ENCODE measurements around the gene NOL4L.

NOL4L gene

GRCh38 chr20:32608664-32609015, 23.5 kb upstream of the NOL4L start:
- H3K27ac Mint-ChIP-seq, result no peak overlapping the region
- ATAC-seq (ENCODE audit: low read depth) (no peak), DNase-seq (ENCODE audit: low spot score in 2 of 2) (no peak)
- H3K4me1 Mint-ChIP-seq, result peaks cover 9% of the 10 kb centered on the region
- peaks cover 7% of the 10 kb centered on the region for H3K9me3 Mint-ChIP-seq
- no peak overlapping the region for H3K4me3 Mint-ChIP-seq
- H3K36me3 Mint-ChIP-seq, result peaks cover 6% of the 10 kb centered on the region
- peaks cover 14% of the 10 kb centered on the region for H3K27me3 Mint-ChIP-seq

GRCh38 chr20:32607727-32608663, 22.9 kb upstream of the NOL4L start:
- Mint-ChIP-seq H3K4me1 (peaks cover 5% of the 10 kb centered on the region), H3K36me3 (peaks cover under 1% of the 10 kb centered on the region), H3K27ac (no peak overlapping the region), H3K27me3 (peaks cover 8% of the 10 kb centered on the region), H3K9me3 (peaks cover under 1% of the 10 kb centered on the region), H3K4me3 (no peak overlapping the region)
- DNase-seq (ENCODE audit: low spot score in 2 of 2) (no peak), ATAC-seq (ENCODE audit: low read depth) (no peak)

- no peak overlapping the region for H3K27ac Mint-ChIP-seq
- H3K27me3 Mint-ChIP-seq, result peaks cover 7% of the 10 kb centered on the region
- H3K36me3 Mint-ChIP-seq, result no peaks in the 10 kb centered on the region
- H3K4me3 Mint-ChIP-seq, result no peak overlapping the region
- peaks cover 9% of the 10 kb centered on the region for H3K4me1 Mint-ChIP-seq
- ATAC-seq (ENCODE audit: low read depth) (no peak), DNase-seq (ENCODE audit: low spot score in 2 of 2) (no peak)
- no peaks in the 10 kb centered on the region for H3K9me3 Mint-ChIP-seq
Measured at GRCh38 chr20:32607324-32607723, 22.2 kb upstream of the NOL4L start.

GRCh38 chr20:32606790-32607189, 21.7 kb upstream of the NOL4L start:
- no peak overlapping the region for H3K27ac Mint-ChIP-seq
- H3K36me3 Mint-ChIP-seq, result no peaks in the 10 kb centered on the region
- H3K4me3 Mint-ChIP-seq, result no peak overlapping the region
- DNase-seq (ENCODE audit: low spot score in 2 of 2) (no peak), ATAC-seq (ENCODE audit: low read depth) (no peak)
- peaks cover 9% of the 10 kb centered on the region for H3K4me1 Mint-ChIP-seq
- no peaks in the 10 kb centered on the region for H3K9me3 Mint-ChIP-seq
- peaks cover 7% of the 10 kb centered on the region for H3K27me3 Mint-ChIP-seq

- Mint-ChIP-seq H3K27me3 (peaks cover 7% of the 10 kb centered on the region), H3K27ac (no peak overlapping the region), H3K36me3 (no peaks in the 10 kb centered on the region), H3K4me3 (no peak overlapping the region), H3K9me3 (no peaks in the 10 kb centered on the region), H3K4me1 (peaks cover 9% of the 10 kb centered on the region)
- ATAC-seq (ENCODE audit: low read depth), result no peak
- no peak for DNase-seq (ENCODE audit: low spot score in 2 of 2)
Measured at GRCh38 chr20:32606107-32606506, 21.0 kb upstream of the NOL4L start.

- Mint-ChIP-seq H3K9me3 (no peaks in the 10 kb centered on the region), H3K27ac (no peak overlapping the region), H3K4me1 (peaks cover 9% of the 10 kb centered on the region), H3K36me3 (no peaks in the 10 kb centered on the region), H3K27me3 (peaks cover 7% of the 10 kb centered on the region), H3K4me3 (no peak overlapping the region)
- ATAC-seq (ENCODE audit: low read depth) (no peak), DNase-seq (ENCODE audit: low spot score in 2 of 2) (no peak)
Measured at GRCh38 chr20:32605167-32605656, 20.1 kb upstream of the NOL4L start.

GRCh38 chr20:32603046-32603726, 18.1 kb upstream of the NOL4L start:
- peak in 1 of 2 donors; percentile 42 for DNase-seq (ENCODE audit: low spot score in 2 of 2)
- H3K4me3 Mint-ChIP-seq, result peak overlapping the region; percentile 46

GRCh38 chr20:32602273-32602672, 17.1 kb upstream of the NOL4L start:
- Mint-ChIP-seq H3K9me3 (no peaks in the 10 kb centered on the region), H3K36me3 (no peaks in the 10 kb centered on the region), H3K4me1 (peaks cover 7% of the 10 kb centered on the region), H3K27ac (no peak overlapping the region), H3K4me3 (no peak overlapping the region), H3K27me3 (no peaks in the 10 kb centered on the region)
- DNase-seq (ENCODE audit: low spot score in 2 of 2), result no peak
- no peak for ATAC-seq (ENCODE audit: low read depth)

More at GRCh38 chr20:32603046-32603726, 18.1 kb upstream of the NOL4L start:
- H3K4me1 Mint-ChIP-seq, result peaks cover 9% of the 10 kb centered on the region
- no peaks in the 10 kb centered on the region for H3K27me3 Mint-ChIP-seq
- ATAC-seq (ENCODE audit: low read depth), result peak; percentile 88
- H3K27ac Mint-ChIP-seq, result no peak overlapping the region
- H3K9me3 Mint-ChIP-seq, result no peaks in the 10 kb centered on the region
- H3K36me3 Mint-ChIP-seq, result no peaks in the 10 kb centered on the region

- no peak overlapping the region for H3K4me3 Mint-ChIP-seq
- peaks cover 7% of the 10 kb centered on the region for H3K4me1 Mint-ChIP-seq
- no peak overlapping the region for H3K27ac Mint-ChIP-seq
- DNase-seq (ENCODE audit: low spot score in 2 of 2) (no peak), ATAC-seq (ENCODE audit: low read depth) (no peak)
- no peaks in the 10 kb centered on the region for H3K9me3 Mint-ChIP-seq
- no peaks in the 10 kb centered on the region for H3K36me3 Mint-ChIP-seq
- H3K27me3 Mint-ChIP-seq, result no peaks in the 10 kb centered on the region
Measured at GRCh38 chr20:32600681-32601237, 15.6 kb upstream of the NOL4L start.

- Mint-ChIP-seq H3K4me3 (no peak overlapping the region), H3K36me3 (no peaks in the 10 kb centered on the region), H3K9me3 (no peaks in the 10 kb centered on the region), H3K27ac (no peak overlapping the region), H3K4me1 (peaks cover 7% of the 10 kb centered on the region), H3K27me3 (no peaks in the 10 kb centered on the region)
- ATAC-seq (ENCODE audit: low read depth) (no peak), DNase-seq (ENCODE audit: low spot score in 2 of 2) (no peak)
Measured at GRCh38 chr20:32599783-32600340, 14.7 kb upstream of the NOL4L start.

GRCh38 chr20:32598606-32599005, 13.5 kb upstream of the NOL4L start:
- ATAC-seq (ENCODE audit: low read depth) (no peak), DNase-seq (ENCODE audit: low spot score in 2 of 2) (no peak)
- no peak overlapping the region for H3K27ac Mint-ChIP-seq
- H3K4me3 Mint-ChIP-seq, result no peak overlapping the region
- peaks cover 7% of the 10 kb centered on the region for H3K4me1 Mint-ChIP-seq
- no peaks in the 10 kb centered on the region for H3K9me3 Mint-ChIP-seq
- no peaks in the 10 kb centered on the region for H3K36me3 Mint-ChIP-seq
- no peaks in the 10 kb centered on the region for H3K27me3 Mint-ChIP-seq

GRCh38 chr20:32597714-32598113, 12.6 kb upstream of the NOL4L start:
- Mint-ChIP-seq H3K4me3 (no peak overlapping the region), H3K4me1 (peaks cover 4% of the 10 kb centered on the region), H3K27me3 (no peaks in the 10 kb centered on the region), H3K36me3 (no peaks in the 10 kb centered on the region), H3K9me3 (no peaks in the 10 kb centered on the region), H3K27ac (no peak overlapping the region)
- ATAC-seq (ENCODE audit: low read depth) (no peak), DNase-seq (ENCODE audit: low spot score in 2 of 2) (no peak)

- no peaks in the 10 kb centered on the region for H3K27me3 Mint-ChIP-seq
- no peak overlapping the region for H3K27ac Mint-ChIP-seq
- H3K36me3 Mint-ChIP-seq, result no peaks in the 10 kb centered on the region
- H3K9me3 Mint-ChIP-seq, result no peaks in the 10 kb centered on the region
- no peak overlapping the region for H3K4me3 Mint-ChIP-seq
- ATAC-seq (ENCODE audit: low read depth) (no peak), DNase-seq (ENCODE audit: low spot score in 2 of 2) (no peak)
- no peaks in the 10 kb centered on the region for H3K4me1 Mint-ChIP-seq
Measured at GRCh38 chr20:32596681-32597252, 11.6 kb upstream of the NOL4L start.

GRCh38 chr20:32595143-32595542, 10.0 kb upstream of the NOL4L start:
- ATAC-seq (ENCODE audit: low read depth), result no peak
- Mint-ChIP-seq H3K4me1 (no peaks in the 10 kb centered on the region), H3K27me3 (no peaks in the 10 kb centered on the region), H3K27ac (no peak overlapping the region), H3K4me3 (no peak overlapping the region), H3K9me3 (no peaks in the 10 kb centered on the region), H3K36me3 (no peaks in the 10 kb centered on the region)
- no peak for DNase-seq (ENCODE audit: low spot score in 2 of 2)
